ENCODE results near the gene NLGN1.

GRCh38 chr3:173706630-173707029 lies 309.1 kb downstream of the NLGN1 start:
- TF ChIP-seq POLR2A (IDR thresholded peaks at IDR 0.05; ENCODE audit: control extremely low read depth in 1 of 2, low read depth in 2 of 2, low read length in 2 of 2) (no peak), BRCA1 (IDR thresholded peaks at IDR 0.05; ENCODE audit: low read depth, low read length) (no peak), CTCF (IDR thresholded peaks at IDR 0.05; ENCODE audit: control extremely low read depth in 1 of 3, insufficient read depth in 1 of 3, low read depth in 1 of 3, low read length in 3 of 3) (no peak), CEBPB (IDR thresholded peaks at IDR 0.05; ENCODE audit: low read depth, low read length) (no peak), ASH2L (IDR thresholded peaks at IDR 0.05; ENCODE audit: low read length) (no peak), EZH2 (IDR thresholded peaks at IDR 0.05; ENCODE audit: low read depth, low read length, severe bottlenecking) (no peak), RAD21 (IDR thresholded peaks at IDR 0.05 in 1 of 2, conservative IDR thresholded peaks at IDR 0.05 in 1 of 2; ENCODE audit: low read depth in 2 of 2, low read length in 2 of 2) (no peak), RXRA (IDR thresholded peaks at IDR 0.05; ENCODE audit: insufficient read depth, low read depth, low read length) (no peak), PHF8 (conservative IDR thresholded peaks at IDR 0.05; ENCODE audit: low read depth, low read length) (no peak), RFX5 (IDR thresholded peaks at IDR 0.05; ENCODE audit: borderline replicate concordance, low read depth, low read length) (no peak), BCL11A (IDR thresholded peaks at IDR 0.05; ENCODE audit: low read depth in 2 of 2, low read length in 2 of 2) (no peak), POLR2AphosphoS5 (IDR thresholded peaks at IDR 0.05; ENCODE audit: low read depth, low read length) (no peak), TCF12 (IDR thresholded peaks at IDR 0.05; ENCODE audit: low read depth, low read length) (no peak), YY1 (IDR thresholded peaks at IDR 0.05; ENCODE audit: low read depth, low read length) (no peak)
